H1 (cell line): ENCODE results near the gene SGMS1. TPM values are rescaled to one million over a fixed set of nuclear protein-coding genes. Genes with fewer than 3 reads are reported as not detected.

Experiments used
- CTCF ChIA-PET: fragments of 300-600 bp; sonication (Branson Sonifier 250); formaldehyde crosslinking; loops from one replicate; lab custom pipeline; 2021; ENCODE audit not compliant: partially characterized antibody; lab: Charles Lee
- POLR2A ChIA-PET: fragments of 300-600 bp; sonication (Branson Sonifier 250); formaldehyde crosslinking; loops from one replicate; lab custom pipeline; 2021; ENCODE audit warnings: inconsistent platforms; ENCODE audit not compliant: partially characterized antibody; lab: Charles Lee
- DNase-seq, 2 experiments: peaks; one replicate each; pipeline versions ENCODE4 v3.0.0 to v3.0.0-alpha.2; 2010 to 2022; ENCODE audit warnings: low spot score in 2 of 2, low read depth in 1 of 2, mixed read lengths in 1 of 2
- FAIRE-seq: peaks from 2 replicates; lab custom pipeline; 2011; peaks lifted over from hg19 to GRCh38; lab: Jason Lieb, UNC
- H2AFZ ChIP-seq: 2 replicates; pipeline ENCODE4 v1.8.1; 2012; ENCODE audit warnings: low read length, inconsistent platforms
- H2AK5ac ChIP-seq: 2 replicates; pipeline ENCODE4 v1.6.1; 2013; ENCODE audit warnings: low read depth, low read length
- H2BK120ac ChIP-seq: replicated peaks from 2 replicates; pipeline ENCODE3; 2013; ENCODE audit warnings: low read depth, low read length, inconsistent platforms
- H2BK12ac ChIP-seq: 2 replicates; pipeline ENCODE4 v1.6.1; 2013; ENCODE audit warnings: low read depth, low read length
- H2BK15ac ChIP-seq: 2 replicates; pipeline ENCODE4 v1.6.1; 2013; ENCODE audit warnings: low read length
- H2BK20ac ChIP-seq: 2 replicates; pipeline ENCODE4 v1.6.1; 2013; ENCODE audit warnings: low read length
- H2BK5ac ChIP-seq: 2 replicates; pipeline ENCODE4 v1.6.1; 2013; ENCODE audit warnings: low read depth, low read length
- H3K14ac ChIP-seq: 2 replicates; pipeline ENCODE4 v1.6.1; 2013; ENCODE audit warnings: inconsistent platforms; ENCODE audit not compliant: insufficient read length
- H3K18ac ChIP-seq: 2 replicates; pipeline ENCODE4 v1.6.1; 2013; ENCODE audit warnings: low read length; ENCODE audit errors: extremely low read depth
- H3K23ac ChIP-seq: 2 replicates; pipeline ENCODE4 v1.6.1; 2013; ENCODE audit warnings: inconsistent platforms; ENCODE audit not compliant: insufficient read length
- H3K23me2 ChIP-seq: 2 replicates; pipeline ENCODE4 v1.6.1; 2013; ENCODE audit warnings: low read depth, low read length
- H3K27ac ChIP-seq: 2 replicates; pipeline ENCODE4 v1.6.1; 2011; ENCODE audit warnings: low read depth, low read length, inconsistent platforms
- H3K27me3 ChIP-seq, 4 experiments: replicated peaks in 1 of 4; 1 replicate in 1 of 4; 2 replicates in 3 of 4; pipeline versions ENCODE4 v1.6.1 to v1.8.1; 2011 to 2013; ENCODE audit warnings: low read length in 3 of 4, mild to moderate bottlenecking in 3 of 4, inconsistent platforms in 2 of 4, mixed read lengths in 2 of 4, moderate library complexity in 1 of 4; ENCODE audit not compliant: control insufficient read depth in 3 of 4, insufficient read depth in 3 of 4; ENCODE audit errors: extremely low read depth in 1 of 4
- H3K36me3 ChIP-seq, 4 experiments: 2 replicates each; pipeline versions ENCODE4 v1.6.1 to v1.8.1; 2011 to 2013; ENCODE audit warnings: mild to moderate bottlenecking in 4 of 4, low read length in 3 of 4, moderate library complexity in 2 of 4, control low read depth in 1 of 4, inconsistent platforms in 1 of 4; ENCODE audit not compliant: insufficient read depth in 4 of 4, control insufficient read depth in 2 of 4
- H3K4ac ChIP-seq: replicated peaks from 2 replicates; pipeline ENCODE3; 2013; ENCODE audit warnings: low read length, low read depth, mixed read lengths, inconsistent platforms; ENCODE audit not compliant: insufficient read length
- H3K4me1 ChIP-seq, 4 experiments: replicated peaks in 1 of 4; 1 replicate in 1 of 4; 2 replicates in 3 of 4; pipeline versions ENCODE4 v1.6.1 to v1.8.1; 2011 to 2013; ENCODE audit warnings: low read length in 3 of 4, inconsistent platforms in 2 of 4, mixed read lengths in 1 of 4; ENCODE audit not compliant: insufficient read depth in 4 of 4, control insufficient read depth in 3 of 4
- H3K4me2 ChIP-seq, 2 experiments: 2 replicates each; pipeline versions ENCODE4 v1.6.1 to v1.8.1; 2011 to 2013; ENCODE audit warnings: low read depth in 2 of 2, low read length in 2 of 2, control low read depth in 1 of 2, inconsistent platforms in 1 of 2, mild to moderate bottlenecking in 1 of 2; ENCODE audit not compliant: insufficient read depth in 1 of 2
- H3K4me3 ChIP-seq, 4 experiments: fragments of 200-600, 300-600 bp in 1 of 4; sonication (generic), shearing (Covaris generic), sonication (Bioruptor Twin) in 1 of 4; 2 replicates each; pipeline versions ENCODE4 v1.5.1 to v1.8.1; 2011 to 2016; ENCODE audit warnings: low read length in 4 of 4, low read depth in 3 of 4, control low read depth in 2 of 4, inconsistent platforms in 2 of 4, mild to moderate bottlenecking in 2 of 4, mixed read lengths in 1 of 4, moderate library complexity in 1 of 4; ENCODE audit not compliant: insufficient read depth in 2 of 4; ENCODE audit errors: extremely low read depth in 1 of 4
- H3K56ac ChIP-seq: replicated peaks from 2 replicates; pipeline ENCODE3; 2013; ENCODE audit warnings: low read depth, mild to moderate bottlenecking, mixed read lengths, low read length, inconsistent platforms; ENCODE audit not compliant: insufficient read length
- H3K79me1 ChIP-seq: 2 replicates; pipeline ENCODE4 v1.6.1; 2013; ENCODE audit warnings: low read depth, low read length, control low read depth
- H3K79me2 ChIP-seq, 2 experiments: 2 replicates each; pipeline versions ENCODE4 v1.6.1 to v1.8.1; 2012 to 2013; ENCODE audit warnings: low read length in 2 of 2, mild to moderate bottlenecking in 2 of 2, inconsistent platforms in 1 of 2; ENCODE audit not compliant: insufficient read depth in 2 of 2, control insufficient read depth in 1 of 2
- H3K9ac ChIP-seq, 4 experiments: replicated peaks in 1 of 4; 1 replicate in 1 of 4; 2 replicates in 3 of 4; pipeline versions ENCODE4 v1.6.1 to v1.8.1; 2011 to 2013; ENCODE audit warnings: low read depth in 3 of 4, low read length in 3 of 4, control low read depth in 2 of 4, mild to moderate bottlenecking in 2 of 4, moderate library complexity in 2 of 4, inconsistent platforms in 1 of 4; ENCODE audit errors: extremely low read depth in 1 of 4
- H3K9me3 ChIP-seq, 2 experiments: 2 replicates each; pipeline versions ENCODE4 v1.6.1 to v1.8.1; 2012 to 2013; ENCODE audit warnings: mild to moderate bottlenecking in 2 of 2, moderate library complexity in 2 of 2, control low read depth in 1 of 2, inconsistent platforms in 1 of 2, low read depth in 1 of 2, low read length in 1 of 2, mixed read lengths in 1 of 2; ENCODE audit not compliant: insufficient read depth in 2 of 2
- H4K20me1 ChIP-seq, 2 experiments: replicated peaks in 1 of 2; 2 replicates each; pipeline versions ENCODE3 to v1.8.1; 2011 to 2013; ENCODE audit warnings: inconsistent platforms in 2 of 2, low read length in 2 of 2, mild to moderate bottlenecking in 1 of 2; ENCODE audit not compliant: insufficient read depth in 2 of 2, control insufficient read depth in 1 of 2
- H4K5ac ChIP-seq: 2 replicates; pipeline ENCODE4 v1.6.1; 2013; ENCODE audit warnings: low read length, low read depth, mixed read lengths, inconsistent platforms; ENCODE audit not compliant: insufficient read length
- H4K8ac ChIP-seq: 2 replicates; pipeline ENCODE4 v1.8.0; 2013; ENCODE audit warnings: mild to moderate bottlenecking, moderate library complexity, low read length, inconsistent platforms; ENCODE audit not compliant: insufficient read depth; ENCODE audit errors: extremely low read depth
- H4K91ac ChIP-seq: replicated peaks from 2 replicates; pipeline ENCODE3; 2013; ENCODE audit warnings: low read length, mixed read lengths, inconsistent platforms; ENCODE audit not compliant: insufficient read length
- NRF1 ChIP-seq: IDR thresholded peaks from 2 replicates; pipeline ENCODE4 v1.6.1; 2011; ENCODE audit warnings: mild to moderate bottlenecking, low read depth, low read length, improper control_type of control experiment
- TAF7 ChIP-seq: optimal IDR thresholded peaks from 2 replicates; pipeline ENCODE3; 2011; ENCODE audit warnings: low read depth, mild to moderate bottlenecking, inconsistent platforms, low read length, moderate library complexity, borderline replicate concordance
- WGBS, 2 experiments: shearing (Covaris generic) in 1 of 2; methylation state at CpG; one replicate each; pipeline versions ENCODE4 v1.1.6 to v1.1.7; 2013 to 2015; ENCODE audit warnings: low lambda C conversion rate in 2 of 2, mixed read lengths in 2 of 2, inconsistent platforms in 1 of 2, low coverage in 1 of 2, missing lambda C conversion rate in 1 of 2; ENCODE audit not compliant: insufficient replicate concordance in 2 of 2, insufficient coverage in 1 of 2, insufficient read length in 1 of 2; ENCODE audit errors: extremely low coverage in 1 of 2, missing lambda C conversion rate in 1 of 2; 5-methylcytosine and 5-hydroxymethylcytosine counted together
- polyA plus RNA-seq, 7 experiments: library from polyadenylated mRNA; depleted of rRNA in 3 of 7; stranded (reverse) in 5 of 7; unstranded in 2 of 7; fragments of >200 nt in 5 of 7; fragments of 200-250 nt in 2 of 7; gene quantifications; 1 replicate in 5 of 7; 2 replicates in 1 of 7; 4 replicates in 1 of 7; pipeline versions ENCODE4 v1.2.1 to v1.2.3, GENCODE V29; 2011 to 2013; ENCODE audit warnings: missing spikeins in 2 of 7, mixed read lengths in 2 of 7
- total RNA-seq: library from RNA; stranded (reverse); fragmentation: NEBNext Ultra II Directional; extraction: Animal tissue kit (Norgen Biotek cat#: 25700); gene quantifications from 2 replicates; pipeline ENCODE4 v1.2.1, GENCODE V29; 2021
- TF ChIP-seq, protein P1 (sequence below): IDR thresholded peaks from 2 replicates; pipeline ENCODE4 v1.6.1; 2012; ENCODE audit warnings: inconsistent platforms

The SGMS1 gene
- total and polyA plus RNA-seq, 2 of the 8 experiments (the other 6 are each of a cell fraction or from before 2014, with no cell fraction given) = 6.0 to 15.6 TPM

DNA sequence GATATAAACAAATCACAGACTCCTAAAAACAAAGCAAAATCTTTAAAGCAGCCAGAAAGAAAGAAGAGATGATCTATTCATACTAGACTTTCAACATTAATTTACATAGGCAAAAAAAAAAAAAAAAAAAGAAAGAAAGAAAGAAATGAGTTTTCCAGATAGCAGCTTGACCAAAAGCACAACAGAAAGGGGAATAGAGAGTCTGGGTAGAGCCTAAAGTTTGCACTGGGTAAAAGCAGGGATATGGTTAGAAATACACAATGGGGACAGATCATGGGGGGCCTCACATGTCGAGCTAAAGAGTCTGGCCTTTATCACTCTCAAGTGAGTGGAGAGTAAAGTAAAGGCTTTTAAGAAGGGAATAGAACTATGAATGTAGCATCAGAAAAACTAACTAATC lies 169.8 kb downstream of the SGMS1 start:
- Histone ChIP-seq H4K91ac (no peak overlapping the region), H3K4ac (no peak overlapping the region), H2BK20ac (no peak overlapping the region), H3K56ac (no peak overlapping the region), H2BK5ac (no peak overlapping the region), H3K23me2 (no peaks in the 10 kb centered on the region), H4K5ac (no peak overlapping the region), H3K27ac (no peak overlapping the region), H4K20me1 (no peaks in the 10 kb centered on the region), H2BK12ac (no peak overlapping the region), H3K9me3 (no peaks in the 10 kb centered on the region), H2BK15ac (no peak overlapping the region), H2BK120ac (no peak overlapping the region), H3K18ac (no peak overlapping the region), H4K8ac (no peak overlapping the region), H2AFZ (no peak overlapping the region), H3K4me1 (no peaks in the 10 kb centered on the region), H3K4me2 (no peak overlapping the region), H3K9ac (no peak overlapping the region), H3K79me1 (no peaks in the 10 kb centered on the region), H3K23ac (no peak overlapping the region), H3K36me3 (no peaks in the 10 kb centered on the region; a peak in 1 of 8 replicates), H3K79me2 (no peaks in the 10 kb centered on the region), H2AK5ac (no peak overlapping the region), H3K27me3 (peaks cover 0 to 2% (median 0%) of the 10 kb centered on the region in 4 experiments; a peak in 1 of 7 replicates), H3K14ac (no peak overlapping the region), H3K4me3 (no peak overlapping the region)
- POLR2A ChIA-PET = no interaction called here
- no peak for DNase-seq
- 71% methylated on average over 1 of the region's 1 CpG; no CpG with 5 or more reads in 1 of the 2 experiments for WGBS, 2 experiments
- CTCF ChIA-PET = interaction anchor here (0.6 to 1.0 kb wide), 2 partner anchors 34 to 86 kb away, joined by 3 to 4 read pairs; no protein-coding TSS in a partner anchor
- TF ChIP-seq NRF1 = no peak
- TF ChIP-seq, protein P1, sequence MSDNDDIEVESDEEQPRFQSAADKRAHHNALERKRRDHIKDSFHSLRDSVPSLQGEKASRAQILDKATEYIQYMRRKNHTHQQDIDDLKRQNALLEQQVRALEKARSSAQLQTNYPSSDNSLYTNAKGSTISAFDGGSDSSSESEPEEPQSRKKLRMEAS = no peak
- TF ChIP-seq TAF7 = no peak
- no peak for FAIRE-seq
